RPMI7951 (cell line): ENCODE data around the gene ZNF839. TPM values are rescaled to one million over a fixed set of nuclear protein-coding genes. Genes with fewer than 3 reads are reported as not detected.

ENCODE experiments used
- DNase-seq: peaks from one replicate; pipeline ENCODE4 v3.0.0-alpha.2; 2012; ENCODE audit warnings: low read depth
- total RNA-seq: library from RNA; depleted of rRNA; stranded (reverse); fragments of >200 nt; shearing (Covaris generic); gene quantifications from 2 replicates; pipeline ENCODE4 v1.2.3, GENCODE V29; 2014; rRNA removed

Gene ZNF839
- total RNA-seq, 1 experiment from 2014 or later, result 2.3 TPM

DNA sequence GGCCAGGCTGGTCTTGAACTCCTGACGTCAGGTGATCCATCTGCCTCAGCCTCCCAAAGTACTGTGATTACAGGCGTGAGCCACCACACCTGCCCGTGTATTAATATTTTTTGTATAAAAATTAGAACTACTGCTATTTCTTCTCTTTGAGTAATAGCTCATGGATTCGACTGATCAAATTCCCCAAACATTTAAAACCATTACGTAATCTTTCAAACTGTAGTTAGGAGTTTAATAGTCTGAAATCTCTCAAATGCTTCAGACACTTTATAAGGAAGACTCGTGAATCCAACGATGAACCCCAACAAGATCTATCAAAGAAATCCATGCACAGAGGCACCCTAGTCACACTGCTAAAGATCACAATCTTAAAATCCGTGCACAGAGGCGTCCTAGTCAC lies 59.3 kb downstream of the ZNF839 start:
- DNase-seq, result no peak

DNA sequence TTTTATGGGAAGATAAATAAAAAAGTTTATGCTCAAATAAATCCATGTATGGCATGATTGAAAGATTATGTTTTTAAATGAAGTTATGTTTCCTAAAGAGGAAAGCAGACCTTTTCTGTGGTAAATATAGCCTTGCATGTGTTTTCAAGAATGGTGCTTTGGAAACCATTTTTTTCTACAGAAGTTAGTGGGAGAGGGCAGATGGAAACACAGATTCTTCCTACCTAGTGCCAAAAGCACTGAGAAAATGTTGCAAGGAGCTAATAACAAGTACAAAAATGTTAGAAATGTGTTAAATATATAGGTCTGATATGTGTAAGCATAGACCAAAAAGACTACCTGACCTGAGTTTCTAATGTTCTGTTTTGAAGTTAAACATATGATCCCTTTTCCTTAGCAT lies 67.5 kb downstream of the ZNF839 start:
- DNase-seq, result no peak

DNA sequence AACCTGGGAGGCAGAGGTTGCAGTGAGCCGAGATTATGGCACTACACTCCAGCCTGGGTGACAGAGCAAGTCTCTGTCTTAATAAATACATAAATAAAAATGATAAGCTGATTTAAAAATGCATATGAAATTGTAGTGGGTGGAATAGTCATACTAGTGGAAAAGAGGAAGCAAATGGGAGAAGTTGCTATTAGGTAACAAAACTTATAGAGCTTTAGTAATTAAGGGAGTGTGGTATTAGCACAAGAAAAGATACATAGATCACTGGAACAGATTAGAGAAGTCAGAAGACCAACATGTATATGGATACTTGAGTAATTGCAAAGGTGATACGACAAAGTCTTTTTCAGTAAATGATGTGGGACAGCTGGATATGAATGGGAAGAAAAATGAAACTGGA lies 69.7 kb downstream of the ZNF839 start:
- DNase-seq, result no peak

DNA sequence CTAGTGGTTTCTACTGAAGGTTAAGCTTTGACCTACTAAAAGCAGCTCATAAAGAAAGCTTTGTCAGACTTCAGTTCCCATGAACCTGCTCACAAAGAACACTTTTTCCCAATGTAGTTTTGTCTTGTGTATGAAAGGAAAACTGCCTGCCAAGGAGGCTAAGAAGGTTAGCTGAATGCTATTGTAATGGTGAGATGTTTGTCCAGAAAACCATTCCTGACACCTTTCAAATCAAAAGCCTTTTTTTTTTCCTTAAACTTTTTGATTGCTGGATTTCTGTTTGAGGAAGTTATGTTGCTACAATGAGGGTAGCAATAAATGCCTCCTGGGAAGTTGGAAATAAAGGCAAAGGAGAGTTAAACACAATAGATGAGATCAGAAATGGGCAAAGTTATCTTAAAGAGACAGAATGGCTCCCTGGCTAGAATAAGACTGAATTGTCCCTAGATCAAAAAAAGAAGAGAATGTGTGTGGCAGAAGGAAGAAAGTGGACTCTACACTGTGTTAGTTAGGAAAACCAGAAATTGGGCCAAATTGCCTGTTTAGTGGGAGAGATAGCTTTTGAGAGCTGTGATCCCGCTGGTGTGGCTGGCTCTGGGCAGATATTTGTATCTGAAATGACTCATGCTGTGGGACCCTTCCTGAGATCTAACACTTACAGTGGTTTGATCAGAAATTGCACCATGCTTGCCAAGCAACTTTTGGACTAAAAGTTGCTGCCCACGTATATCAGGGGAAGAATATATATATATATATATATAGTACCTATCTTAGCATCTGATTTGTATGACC lies 70.7 kb downstream of the ZNF839 start:
- DNase-seq, result no peak

Other genes starting within 250 kb of the ZNF839 start
- gene HSP90AA1, start 232.7 kb upstream of the ZNF839 start, total RNA-seq, result 282 and 315 TPM in 2 replicates
- gene WDR20, start 179.8 kb upstream of the ZNF839 start, total RNA-seq, result 11.4 and 16.0 TPM in 2 replicates
- 32.8 and 38.4 TPM in 2 replicates for gene MOK, start 14.6 kb upstream of the ZNF839 start, total RNA-seq
- gene CINP, start 43.1 kb downstream of the ZNF839 start, total RNA-seq, result 56.7 and 59.1 TPM in 2 replicates
- gene TECPR2, start 43.2 kb downstream of the ZNF839 start, total RNA-seq, result 5.0 TPM in 2 replicates
- gene ANKRD9, start 190.0 kb downstream of the ZNF839 start, total RNA-seq, result 6.8 and 14.0 TPM in 2 replicates